Neural crest cell (in vitro differentiated cells): ENCODE measurements around the gene APOL1. TPM values are rescaled to one million over a fixed set of nuclear protein-coding genes. Genes with fewer than 3 reads are reported as not detected.
"Not testable (repeated sequence)": the region's sequence is repeated elsewhere in the genome, so short reads cannot be mapped to it uniquely, and the experiment has no call there.

Experiments used
- DNase-seq: peaks from one replicate; pipeline ENCODE4 v3.0.0; 2021; ENCODE audit warnings: low read depth, mixed read lengths, low spot score
- H3K27ac Mint-ChIP-seq: one replicate; pipeline ENCODE4 v1.8.0; 2021; ENCODE audit warnings: mild to moderate bottlenecking, mixed read lengths; ENCODE audit not compliant: unreplicated experiment
- H3K27me3 Mint-ChIP-seq: 2 replicates; pipeline ENCODE4 v1.8.0; 2021; ENCODE audit warnings: low read depth, mild to moderate bottlenecking, mixed read lengths
- H3K36me3 Mint-ChIP-seq: 2 replicates; pipeline ENCODE4 v1.8.0; 2021; ENCODE audit warnings: low read depth, mild to moderate bottlenecking, mixed read lengths
- H3K4me1 Mint-ChIP-seq: 2 replicates; pipeline ENCODE4 v1.8.0; 2021; ENCODE audit warnings: mixed read lengths
- H3K4me3 Mint-ChIP-seq: one replicate; pipeline ENCODE4 v1.8.0; 2021; ENCODE audit warnings: mild to moderate bottlenecking, mixed read lengths
- H3K9me3 Mint-ChIP-seq: 2 replicates; pipeline ENCODE4 v1.8.0; 2021; ENCODE audit warnings: mixed read lengths
- CTCF ChIP-seq: fragments of 200-600 bp; sonication (generic); conservative IDR thresholded peaks from 2 replicates; pipeline ENCODE4 v1.5.0; 2021; ENCODE audit warnings: antibody characterized with exemption, mild to moderate bottlenecking
- total RNA-seq: library from RNA; stranded (reverse); gene quantifications from 2 replicates; pipeline ENCODE4 v1.2.1, GENCODE V29; 2021

APOL1 gene
- total RNA-seq, 1 donor from 2014 or later, result not detected

- Mint-ChIP-seq H3K9me3 (no peaks in the 10 kb centered on the region), H3K36me3 (no peaks in the 10 kb centered on the region), H3K4me1 (peaks cover 9% of the 10 kb centered on the region), H3K4me3 (no peak overlapping the region), H3K27ac (no peak overlapping the region), H3K27me3 (no peaks in the 10 kb centered on the region)
- no peak for DNase-seq
- no peak for TF ChIP-seq CTCF
Measured at GRCh38 chr22:36267058-36267457, 14.1 kb downstream of the APOL1 start.

- Mint-ChIP-seq H3K27ac (no peak overlapping the region), H3K27me3 (no peaks in the 10 kb centered on the region), H3K4me3 (no peak overlapping the region), H3K4me1 (peaks cover 9% of the 10 kb centered on the region), H3K9me3 (no peaks in the 10 kb centered on the region), H3K36me3 (no peaks in the 10 kb centered on the region)
- DNase-seq, result no peak
- TF ChIP-seq CTCF, result no peak
Measured at GRCh38 chr22:36267896-36268485, 15.1 kb downstream of the APOL1 start.

GRCh38 chr22:36271231-36271630 lies 18.3 kb downstream of the APOL1 start:
- H3K9me3 Mint-ChIP-seq, H3K4me1 Mint-ChIP-seq, H3K4me3 Mint-ChIP-seq, H3K36me3 Mint-ChIP-seq, DNase-seq, H3K27me3 Mint-ChIP-seq, H3K27ac Mint-ChIP-seq: not testable (repeated sequence)

GRCh38 chr22:36271951-36272350 lies 19.0 kb downstream of the APOL1 start:
- H3K4me3 Mint-ChIP-seq, H3K36me3 Mint-ChIP-seq, H3K4me1 Mint-ChIP-seq, H3K27ac Mint-ChIP-seq, DNase-seq, H3K9me3 Mint-ChIP-seq, H3K27me3 Mint-ChIP-seq: not testable (repeated sequence)

- H3K27me3 Mint-ChIP-seq, result no peaks in the 10 kb centered on the region
- peaks cover 4% of the 10 kb centered on the region for H3K4me1 Mint-ChIP-seq
- peaks cover 3% of the 10 kb centered on the region for H3K36me3 Mint-ChIP-seq
- DNase-seq, result no peak
- no peak for TF ChIP-seq CTCF
- H3K9me3 Mint-ChIP-seq, result no peaks in the 10 kb centered on the region
- no peak overlapping the region for H3K27ac Mint-ChIP-seq
- H3K4me3 Mint-ChIP-seq, result no peak overlapping the region
Measured at GRCh38 chr22:36274531-36274930, 21.6 kb downstream of the APOL1 start.

GRCh38 chr22:36277482-36278291 lies 24.8 kb downstream of the APOL1 start:
- H3K9me3 Mint-ChIP-seq, result no peaks in the 10 kb centered on the region
- H3K27ac Mint-ChIP-seq, result no peak overlapping the region
- H3K36me3 Mint-ChIP-seq, result peaks cover 8% of the 10 kb centered on the region
- peaks cover 4% of the 10 kb centered on the region for H3K4me1 Mint-ChIP-seq
- no peak overlapping the region for H3K4me3 Mint-ChIP-seq
- no peaks in the 10 kb centered on the region for H3K27me3 Mint-ChIP-seq
- peak; percentile 76 for TF ChIP-seq CTCF
- DNase-seq, result peak; percentile 45
